ENCODE measurements around the gene SMC1B. TPM values are rescaled to one million over a fixed set of nuclear protein-coding genes. Genes with fewer than 3 reads are reported as not detected.

SMC1B gene
- total and polyA plus RNA-seq, 2 of the 8 experiments (the other 6 are each of a cell fraction or from before 2014, with no cell fraction given), result 0.02 TPM; not detected in 1

DNA sequence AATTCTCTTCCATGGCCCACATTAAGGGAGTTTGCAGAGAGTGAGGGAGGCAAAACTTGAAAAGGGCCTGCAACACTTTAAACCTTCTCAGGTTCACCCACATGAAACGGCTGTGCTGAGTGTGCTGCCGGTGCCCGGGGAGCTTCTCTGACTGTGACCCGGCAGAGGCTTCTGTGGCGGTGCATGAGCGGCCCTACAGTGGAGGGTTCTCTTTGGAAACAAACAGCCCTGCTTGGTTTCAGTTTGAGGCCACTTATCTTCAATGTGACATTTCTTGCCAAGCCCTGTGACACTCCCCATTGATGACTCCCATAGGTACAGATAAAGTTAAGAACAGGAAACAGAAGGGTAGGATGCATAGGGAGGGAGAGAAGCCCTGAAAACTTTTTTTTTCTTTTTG, 71.9 kb downstream of the SMC1B start (continued):
- TF ChIP-seq EZH2 (IDR thresholded peaks at IDR 0.05; ENCODE audit: low read depth, low read length, severe bottlenecking) (no peak), SRF (IDR thresholded peaks at IDR 0.05; ENCODE audit: low read depth, low read length) (no peak)
